ENCODE data around the gene VPS8.
"Not testable (repeated sequence)": the region's sequence is repeated elsewhere in the genome, so short reads cannot be mapped to it uniquely, and the experiment has no call there.

The VPS8 gene

GRCh38 chr3:184944241-184944640, 132.3 kb downstream of the VPS8 start:
- H3K4me3 ChIP-seq (ENCODE audit: low read depth, low read length): no peak overlapping the region
- peaks cover 11% of the 10 kb centered on the region for H3K4me1 ChIP-seq
- no peaks in the 10 kb centered on the region for H3K9me3 ChIP-seq (ENCODE audit: control insufficient read depth, low read length)
- H3K27me3 ChIP-seq (ENCODE audit: control insufficient read depth, insufficient read depth, low read length): no peaks in the 10 kb centered on the region
- no peaks in the 10 kb centered on the region for H3K79me2 ChIP-seq
- H3K36me3 ChIP-seq (ENCODE audit: control insufficient read depth, insufficient read depth, low read length): no peaks in the 10 kb centered on the region
- no peak overlapping the region for H3K27ac ChIP-seq
- TF ChIP-seq, protein P1, sequence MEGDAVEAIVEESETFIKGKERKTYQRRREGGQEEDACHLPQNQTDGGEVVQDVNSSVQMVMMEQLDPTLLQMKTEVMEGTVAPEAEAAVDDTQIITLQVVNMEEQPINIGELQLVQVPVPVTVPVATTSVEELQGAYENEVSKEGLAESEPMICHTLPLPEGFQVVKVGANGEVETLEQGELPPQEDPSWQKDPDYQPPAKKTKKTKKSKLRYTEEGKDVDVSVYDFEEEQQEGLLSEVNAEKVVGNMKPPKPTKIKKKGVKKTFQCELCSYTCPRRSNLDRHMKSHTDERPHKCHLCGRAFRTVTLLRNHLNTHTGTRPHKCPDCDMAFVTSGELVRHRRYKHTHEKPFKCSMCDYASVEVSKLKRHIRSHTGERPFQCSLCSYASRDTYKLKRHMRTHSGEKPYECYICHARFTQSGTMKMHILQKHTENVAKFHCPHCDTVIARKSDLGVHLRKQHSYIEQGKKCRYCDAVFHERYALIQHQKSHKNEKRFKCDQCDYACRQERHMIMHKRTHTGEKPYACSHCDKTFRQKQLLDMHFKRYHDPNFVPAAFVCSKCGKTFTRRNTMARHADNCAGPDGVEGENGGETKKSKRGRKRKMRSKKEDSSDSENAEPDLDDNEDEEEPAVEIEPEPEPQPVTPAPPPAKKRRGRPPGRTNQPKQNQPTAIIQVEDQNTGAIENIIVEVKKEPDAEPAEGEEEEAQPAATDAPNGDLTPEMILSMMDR (IDR thresholded peaks at IDR 0.05): no peak
- H3K9ac ChIP-seq: no peak overlapping the region
- no peak overlapping the region for H3K4me2 ChIP-seq (ENCODE audit: low read length)
- no peak overlapping the region for H2AFZ ChIP-seq

GRCh38 chr3:184945886-184946625, 134.1 kb downstream of the VPS8 start:
- no peak overlapping the region for H3K4me2 ChIP-seq (ENCODE audit: low read length)
- H3K36me3 ChIP-seq (ENCODE audit: control insufficient read depth, insufficient read depth, low read length): no peaks in the 10 kb centered on the region
- H3K9me3 ChIP-seq (ENCODE audit: control insufficient read depth, low read length): no peaks in the 10 kb centered on the region
- peaks cover 11% of the 10 kb centered on the region for H3K4me1 ChIP-seq
- H3K9ac ChIP-seq: no peak overlapping the region
- TF ChIP-seq, protein P1 (IDR thresholded peaks at IDR 0.05): no peak
- peak overlapping the region; percentile 18 for H3K27ac ChIP-seq
- no peaks in the 10 kb centered on the region for H3K27me3 ChIP-seq (ENCODE audit: control insufficient read depth, insufficient read depth, low read length)
- peak overlapping the region; percentile 14 for H2AFZ ChIP-seq
- H3K4me3 ChIP-seq (ENCODE audit: low read depth, low read length): no peak overlapping the region
- H3K79me2 ChIP-seq: no peaks in the 10 kb centered on the region

- H2AFZ ChIP-seq: peak overlapping the region; percentile 54
- TF ChIP-seq, protein P1 (IDR thresholded peaks at IDR 0.05): no peak
- no peaks in the 10 kb centered on the region for H3K9me3 ChIP-seq (ENCODE audit: control insufficient read depth, low read length)
- no peaks in the 10 kb centered on the region for H3K36me3 ChIP-seq (ENCODE audit: control insufficient read depth, insufficient read depth, low read length)
- no peaks in the 10 kb centered on the region for H3K79me2 ChIP-seq
- H3K27me3 ChIP-seq (ENCODE audit: control insufficient read depth, insufficient read depth, low read length): no peaks in the 10 kb centered on the region
- H3K9ac ChIP-seq: no peak overlapping the region
- no peak overlapping the region for H3K4me3 ChIP-seq (ENCODE audit: low read depth, low read length)
- no peak overlapping the region for H3K4me2 ChIP-seq (ENCODE audit: low read length)
- peaks cover 11% of the 10 kb centered on the region for H3K4me1 ChIP-seq
- peak overlapping the region; percentile 25 for H3K27ac ChIP-seq
Observed at GRCh38 chr3:184946917-184947316, 135.0 kb downstream of the VPS8 start.

- Histone ChIP-seq H3K79me2 (no peaks in the 10 kb centered on the region), H3K4me2 (ENCODE audit: low read length) (no peak overlapping the region), H3K9me3 (ENCODE audit: control insufficient read depth, low read length) (no peaks in the 10 kb centered on the region), H3K36me3 (ENCODE audit: control insufficient read depth, insufficient read depth, low read length) (no peaks in the 10 kb centered on the region), H3K4me1 (peaks cover 11% of the 10 kb centered on the region), H3K4me3 (ENCODE audit: low read depth, low read length) (no peak overlapping the region), H3K27me3 (ENCODE audit: control insufficient read depth, insufficient read depth, low read length) (no peaks in the 10 kb centered on the region), H3K27ac (no peak overlapping the region), H3K9ac (no peak overlapping the region), H2AFZ (no peak overlapping the region)
- TF ChIP-seq, protein P1 (IDR thresholded peaks at IDR 0.05): no peak
Observed at GRCh38 chr3:184949251-184949965, 137.4 kb downstream of the VPS8 start.

GRCh38 chr3:184950816-184951215, 138.8 kb downstream of the VPS8 start:
- not testable (repeated sequence) for H2AFZ ChIP-seq; H3K27ac ChIP-seq; H3K4me2 ChIP-seq (ENCODE audit: low read length); H3K27me3 ChIP-seq (ENCODE audit: control insufficient read depth, insufficient read depth, low read length); H3K36me3 ChIP-seq (ENCODE audit: control insufficient read depth, insufficient read depth, low read length); H3K79me2 ChIP-seq; H3K9ac ChIP-seq; H3K4me3 ChIP-seq (ENCODE audit: low read depth, low read length); H3K9me3 ChIP-seq (ENCODE audit: control insufficient read depth, low read length)
- peaks cover 11% of the 10 kb centered on the region for H3K4me1 ChIP-seq
